Type B pancreatic cell (in vitro differentiated cells): ENCODE measurements around the gene SPRR5. TPM values are rescaled to one million over a fixed set of nuclear protein-coding genes. Genes with fewer than 3 reads are reported as not detected.

Experiments
- DNase-seq: peaks from one replicate; pipeline ENCODE4 v3.0.0; 2021; ENCODE audit warnings: mixed read lengths; ENCODE audit not compliant: unreplicated experiment; ENCODE audit errors: extremely low spot score
- H3K27ac Mint-ChIP-seq: 2 replicates; pipeline ENCODE4 v1.8.0; 2021; ENCODE audit warnings: mild to moderate bottlenecking, mixed read lengths
- H3K27me3 Mint-ChIP-seq: 2 replicates; pipeline ENCODE4 v1.8.0; 2021; ENCODE audit warnings: mixed read lengths
- H3K36me3 Mint-ChIP-seq: 2 replicates; pipeline ENCODE4 v1.8.0; 2021; ENCODE audit warnings: mixed read lengths
- H3K4me1 Mint-ChIP-seq: one replicate; pipeline ENCODE4 v1.8.0; 2021; ENCODE audit warnings: mixed read lengths; ENCODE audit not compliant: unreplicated experiment
- H3K4me3 Mint-ChIP-seq: 2 replicates; pipeline ENCODE4 v1.8.0; 2021; ENCODE audit warnings: mild to moderate bottlenecking, mixed read lengths
- H3K9me3 Mint-ChIP-seq: 2 replicates; pipeline ENCODE4 v1.8.0; 2021; ENCODE audit warnings: mixed read lengths
- CTCF ChIP-seq: fragments of 200-600 bp; sonication (generic); conservative IDR thresholded peaks from 2 replicates; pipeline ENCODE4 v1.5.0; 2021; ENCODE audit warnings: antibody characterized with exemption, mild to moderate bottlenecking
- total RNA-seq: library from RNA; stranded (reverse); gene quantifications from 2 replicates; pipeline ENCODE4 v1.2.1, GENCODE V29; 2021; ENCODE audit warnings: low replicate concordance

The SPRR5 gene
- total RNA-seq, 1 donor from 2014 or later, result not detected

- no peak overlapping the region for H3K27ac Mint-ChIP-seq
- no peak for TF ChIP-seq CTCF
- H3K4me3 Mint-ChIP-seq, result no peak overlapping the region
- H3K4me1 Mint-ChIP-seq, result no peaks in the 10 kb centered on the region
- no peaks in the 10 kb centered on the region for H3K27me3 Mint-ChIP-seq
- H3K9me3 Mint-ChIP-seq, result no peaks in the 10 kb centered on the region
- no peaks in the 10 kb centered on the region for H3K36me3 Mint-ChIP-seq
- DNase-seq, result no peak
These were observed 25.3 kb downstream of the SPRR5 start for GRCh38 chr1:152972196-152972886.

- Mint-ChIP-seq H3K4me1 (no peaks in the 10 kb centered on the region), H3K27me3 (no peaks in the 10 kb centered on the region), H3K36me3 (no peaks in the 10 kb centered on the region), H3K9me3 (no peaks in the 10 kb centered on the region), H3K4me3 (no peak overlapping the region), H3K27ac (no peak overlapping the region)
- TF ChIP-seq CTCF, result no peak
- DNase-seq, result no peak
These were observed 29.7 kb downstream of the SPRR5 start for GRCh38 chr1:152976688-152977087.

GRCh38 chr1:152977614-152978013 is 30.6 kb downstream of the SPRR5 start:
- no peaks in the 10 kb centered on the region for H3K4me1 Mint-ChIP-seq
- H3K9me3 Mint-ChIP-seq, result no peaks in the 10 kb centered on the region
- H3K36me3 Mint-ChIP-seq, result no peaks in the 10 kb centered on the region
- no peak overlapping the region for H3K27ac Mint-ChIP-seq
- H3K4me3 Mint-ChIP-seq, result no peak overlapping the region
- TF ChIP-seq CTCF, result no peak
- no peaks in the 10 kb centered on the region for H3K27me3 Mint-ChIP-seq
- DNase-seq, result no peak

GRCh38 chr1:152980676-152981075 is 33.7 kb downstream of the SPRR5 start:
- TF ChIP-seq CTCF, result no peak
- Mint-ChIP-seq H3K36me3 (no peaks in the 10 kb centered on the region), H3K9me3 (no peaks in the 10 kb centered on the region), H3K4me3 (no peak overlapping the region), H3K27ac (no peak overlapping the region), H3K27me3 (no peaks in the 10 kb centered on the region), H3K4me1 (no peaks in the 10 kb centered on the region)
- DNase-seq, result no peak

GRCh38 chr1:152981146-152981871 is 34.3 kb downstream of the SPRR5 start:
- no peaks in the 10 kb centered on the region for H3K27me3 Mint-ChIP-seq
- H3K9me3 Mint-ChIP-seq, result no peaks in the 10 kb centered on the region
- H3K4me3 Mint-ChIP-seq, result no peak overlapping the region
- no peaks in the 10 kb centered on the region for H3K36me3 Mint-ChIP-seq
- H3K4me1 Mint-ChIP-seq, result no peaks in the 10 kb centered on the region
- DNase-seq, result no peak
- no peak for TF ChIP-seq CTCF
- no peak overlapping the region for H3K27ac Mint-ChIP-seq
